Measurements from ENCODE around the gene TLR5. TPM values are rescaled to one million over a fixed set of nuclear protein-coding genes. Genes with fewer than 3 reads are reported as not detected.

The TLR5 gene
- total RNA-seq, 1 experiment from 2014 or later, result 1.8 TPM

- ChIA-PET POLR2A (no interaction called here), CTCF (interaction anchor here (0.5 kb wide), 2 partner anchors 9 to 61 kb away, joined by 3 read pairs; no protein-coding TSS in a partner anchor)
- H3K4me3 Mint-ChIP-seq (ENCODE audit: unreplicated experiment), result peak overlapping the region; percentile 70
- intact Hi-C loops (cut with micrococcal nuclease; ENCODE audit: unreplicated experiment), result no loop called here
- no peaks in the 10 kb centered on the region for H3K9me3 ChIP-seq
- no peaks in the 10 kb centered on the region for H3K36me3 ChIP-seq (ENCODE audit: control insufficient read depth, insufficient read depth, low read length)
- TF ChIP-seq CTCF (IDR thresholded peaks at IDR 0.05; ENCODE audit: insufficient read depth in 1 of 2, low read depth in 1 of 2, low read length in 1 of 2, severe bottlenecking in 1 of 2, unreplicated experiment in 1 of 2), result no peak
- no peak for DNase-seq
- no peaks in the 10 kb centered on the region for H3K27me3 Mint-ChIP-seq (ENCODE audit: insufficient read depth, unreplicated experiment)
- peak overlapping the region; percentile 23 for H3K27ac Mint-ChIP-seq (ENCODE audit: unreplicated experiment)
- H3K4me3 ChIP-seq (ENCODE audit: low read depth, low read length), result peak overlapping the region; percentile 51
- no peaks in the 10 kb centered on the region for H3K9me3 Mint-ChIP-seq (ENCODE audit: unreplicated experiment)
- H3K4me1 Mint-ChIP-seq (ENCODE audit: low read depth, unreplicated experiment), result peaks cover 13% of the 10 kb centered on the region
- H3K36me3 Mint-ChIP-seq (ENCODE audit: insufficient read depth, unreplicated experiment), result no peaks in the 10 kb centered on the region
- no TSS peak for BruUV-seq (replicated peaks)
- H3K27me3 ChIP-seq (replicated peaks; ENCODE audit: control insufficient read depth, insufficient read depth, low read length), result no peaks in the 10 kb centered on the region
- H3K4me1 ChIP-seq, result peaks cover 20% of the 10 kb centered on the region
Measured at GRCh38 chr1:223142269-223142668, 779 bp downstream of the TLR5 start.

DNA sequence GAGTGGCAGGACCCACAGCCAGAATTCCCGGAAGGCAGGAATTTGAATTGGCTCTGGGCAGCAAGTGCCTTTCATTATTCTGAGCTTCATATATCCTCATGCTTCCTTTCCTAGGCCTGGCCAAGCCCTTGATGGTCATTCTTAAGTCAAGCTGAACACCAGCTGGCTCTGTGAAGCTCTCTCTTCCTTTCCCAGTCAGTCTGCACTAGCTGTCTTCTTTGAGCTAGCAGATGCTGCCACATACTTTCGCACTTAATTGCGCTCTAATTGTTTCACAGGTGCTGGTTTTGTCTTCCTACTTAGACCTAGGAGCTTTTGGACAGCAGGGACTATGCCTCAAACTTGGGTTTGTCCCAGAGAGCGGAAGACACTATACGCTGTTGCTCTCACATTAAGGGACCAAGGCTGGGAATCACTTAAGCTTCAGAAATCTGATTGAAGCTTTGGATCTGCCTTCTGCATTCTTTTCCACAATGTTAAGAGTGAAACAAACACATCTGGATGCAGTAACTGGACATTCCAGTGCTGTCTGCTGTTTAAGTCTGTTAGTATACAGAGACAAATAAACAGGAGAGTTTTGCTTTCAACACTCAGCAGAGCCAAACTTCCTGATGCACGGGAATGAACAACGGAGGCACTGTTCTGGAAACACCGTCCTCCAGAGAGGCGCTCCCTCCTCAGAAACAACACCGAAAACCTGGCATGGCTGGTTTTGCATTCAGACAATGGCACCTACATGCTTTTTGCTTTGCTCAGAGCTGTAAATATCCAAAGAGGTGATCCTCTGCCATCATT, 2.2 kb downstream of the TLR5 start:
- H3K4me3 Mint-ChIP-seq (ENCODE audit: unreplicated experiment), result no peak overlapping the region
- no peaks in the 10 kb centered on the region for H3K36me3 ChIP-seq (ENCODE audit: control insufficient read depth, insufficient read depth, low read length)
- H3K4me3 ChIP-seq (ENCODE audit: low read depth, low read length), result no peak overlapping the region
- no peaks in the 10 kb centered on the region for H3K27me3 ChIP-seq (replicated peaks; ENCODE audit: control insufficient read depth, insufficient read depth, low read length)
- H3K9me3 Mint-ChIP-seq (ENCODE audit: unreplicated experiment), result no peaks in the 10 kb centered on the region
- ChIA-PET CTCF (interaction anchor here (0.6 to 2.0 kb wide), 3 partner anchors 17 to 81 kb away, joined by 3 to 6 read pairs (median 4); no protein-coding TSS in a partner anchor), POLR2A (no interaction called here)
- H3K9me3 ChIP-seq, result no peaks in the 10 kb centered on the region
- DNase-seq, result no peak
- peaks cover 13% of the 10 kb centered on the region for H3K4me1 Mint-ChIP-seq (ENCODE audit: low read depth, unreplicated experiment)
- H3K27ac Mint-ChIP-seq (ENCODE audit: unreplicated experiment), result no peak overlapping the region
- H3K36me3 Mint-ChIP-seq (ENCODE audit: insufficient read depth, unreplicated experiment), result no peaks in the 10 kb centered on the region
- no peak for TF ChIP-seq CTCF (IDR thresholded peaks at IDR 0.05; ENCODE audit: insufficient read depth in 1 of 2, low read depth in 1 of 2, low read length in 1 of 2, severe bottlenecking in 1 of 2, unreplicated experiment in 1 of 2)
- no peaks in the 10 kb centered on the region for H3K27me3 Mint-ChIP-seq (ENCODE audit: insufficient read depth, unreplicated experiment)
- intact Hi-C loops (cut with micrococcal nuclease; ENCODE audit: unreplicated experiment), result no loop called here
- no TSS peak for BruUV-seq (replicated peaks)
- peaks cover 26% of the 10 kb centered on the region for H3K4me1 ChIP-seq

GRCh38 chr1:223137455-223138085, 5.5 kb downstream of the TLR5 start:
- intact Hi-C loops (cut with micrococcal nuclease; ENCODE audit: unreplicated experiment), result loop anchor here (2.0 kb wide), 1 partner anchor 75 kb away; no protein-coding TSS in a partner anchor
- Histone ChIP-seq H3K9me3 (no peaks in the 10 kb centered on the region), H3K4me3 (ENCODE audit: low read depth, low read length) (no peak overlapping the region), H3K36me3 (ENCODE audit: control insufficient read depth, insufficient read depth, low read length) (no peaks in the 10 kb centered on the region; the same call in 1 of the 2 replicates), H3K4me1 (peaks cover 32% of the 10 kb centered on the region), H3K27me3 (replicated peaks; ENCODE audit: control insufficient read depth, insufficient read depth, low read length) (no peaks in the 10 kb centered on the region)
- no peak overlapping the region for H3K4me3 Mint-ChIP-seq (ENCODE audit: unreplicated experiment)
- peaks cover 15% of the 10 kb centered on the region for H3K4me1 Mint-ChIP-seq (ENCODE audit: low read depth, unreplicated experiment)
- ChIA-PET POLR2A (no interaction called here), CTCF (interaction anchor here (0.6 to 1.3 kb wide), 3 partner anchors 14 to 573 kb away, joined by 3 to 5 read pairs (median 4); no protein-coding TSS in a partner anchor)
- H3K36me3 Mint-ChIP-seq (ENCODE audit: insufficient read depth, unreplicated experiment), result peaks cover 7% of the 10 kb centered on the region
- no peaks in the 10 kb centered on the region for H3K27me3 Mint-ChIP-seq (ENCODE audit: insufficient read depth, unreplicated experiment)
- DNase-seq, result peak in 1 of 2 experiments; percentile 35
- peak overlapping the region; percentile 59 for H3K27ac Mint-ChIP-seq (ENCODE audit: unreplicated experiment)
- BruUV-seq (replicated peaks), result no TSS peak
- no peaks in the 10 kb centered on the region for H3K9me3 Mint-ChIP-seq (ENCODE audit: unreplicated experiment)
- no peak for TF ChIP-seq CTCF (IDR thresholded peaks at IDR 0.05; ENCODE audit: insufficient read depth in 1 of 2, low read depth in 1 of 2, low read length in 1 of 2, severe bottlenecking in 1 of 2, unreplicated experiment in 1 of 2)
